H9 (cell line): ENCODE measurements around the gene PAPOLA. TPM values are rescaled to one million over a fixed set of nuclear protein-coding genes. Genes with fewer than 3 reads are reported as not detected.

Experiments used
- DNase-seq: peaks from one replicate; pipeline ENCODE4 v3.0.0-alpha.2; 2017
- H2AFZ ChIP-seq: one replicate; pipeline ENCODE4 v1.6.1; 2013; ENCODE audit warnings: mild to moderate bottlenecking, low read length, control low read depth, moderate library complexity
- H2AK5ac ChIP-seq: 2 replicates; pipeline ENCODE4 v1.6.1; 2013; ENCODE audit warnings: low read length, control low read depth, mixed read lengths; ENCODE audit not compliant: insufficient read length
- H2BK120ac ChIP-seq: one replicate; pipeline ENCODE4 v1.6.1; 2013; ENCODE audit warnings: low read depth, mild to moderate bottlenecking, low read length, control low read depth, inconsistent platforms; ENCODE audit not compliant: poor library complexity, severe bottlenecking
- H2BK12ac ChIP-seq: 2 replicates; pipeline ENCODE4 v1.6.1; 2013; ENCODE audit warnings: low read length, control low read depth, mixed read lengths, low read depth; ENCODE audit not compliant: insufficient read length
- H2BK15ac ChIP-seq: 2 replicates; pipeline ENCODE4 v1.6.1; 2013; ENCODE audit warnings: low read depth, low read length, control low read depth
- H2BK20ac ChIP-seq: one replicate; pipeline ENCODE4 v1.6.1; 2013; ENCODE audit warnings: low read depth, mild to moderate bottlenecking, low read length, control low read depth, inconsistent platforms; ENCODE audit not compliant: poor library complexity, severe bottlenecking
- H2BK5ac ChIP-seq: 2 replicates; pipeline ENCODE4 v1.6.1; 2013; ENCODE audit warnings: low read length, control low read depth, mixed read lengths; ENCODE audit not compliant: insufficient read length
- H3K14ac ChIP-seq: 2 replicates; pipeline ENCODE4 v1.6.1; 2013; ENCODE audit warnings: low read length, control low read depth; ENCODE audit not compliant: insufficient read depth
- H3K18ac ChIP-seq: 2 replicates; pipeline ENCODE4 v1.6.1; 2013; ENCODE audit warnings: low read depth, mild to moderate bottlenecking, mixed read lengths, low read length, control low read depth; ENCODE audit not compliant: insufficient read length
- H3K23ac ChIP-seq: 2 replicates; pipeline ENCODE4 v1.6.1; 2013; ENCODE audit warnings: low read length, control low read depth, mixed read lengths, low read depth; ENCODE audit not compliant: insufficient read length
- H3K23me2 ChIP-seq: 2 replicates; pipeline ENCODE4 v1.6.1; 2013; ENCODE audit warnings: low read depth, mild to moderate bottlenecking, mixed read lengths, low read length, control low read depth; ENCODE audit not compliant: insufficient read length, poor library complexity, severe bottlenecking
- H3K27ac ChIP-seq: 2 replicates; pipeline ENCODE4 v1.5.1; 2013; ENCODE audit warnings: low read length, control low read depth, mixed read lengths, low read depth; ENCODE audit not compliant: insufficient read length
- H3K27me3 ChIP-seq: 2 replicates; pipeline ENCODE4 v1.6.1; 2013; ENCODE audit warnings: low read length, control low read depth, inconsistent platforms; ENCODE audit not compliant: insufficient read depth
- H3K4ac ChIP-seq: 2 replicates; pipeline ENCODE4 v1.6.1; 2013; ENCODE audit warnings: low read depth, mild to moderate bottlenecking, control low read depth, inconsistent platforms, low read length, moderate library complexity
- H3K4me1 ChIP-seq: 2 replicates; pipeline ENCODE4 v1.6.1; 2013; ENCODE audit warnings: low read length, control low read depth, inconsistent platforms; ENCODE audit not compliant: insufficient read depth
- H3K4me2 ChIP-seq: 2 replicates; pipeline ENCODE4 v1.6.1; 2013; ENCODE audit warnings: low read length, control low read depth, mixed read lengths; ENCODE audit not compliant: insufficient read length, insufficient read depth
- H3K56ac ChIP-seq: 2 replicates; pipeline ENCODE4 v1.6.1; 2013; ENCODE audit warnings: low read depth, mild to moderate bottlenecking, mixed read lengths, low read length, control low read depth; ENCODE audit not compliant: insufficient read length
- H3K79me1 ChIP-seq: 2 replicates; pipeline ENCODE4 v1.6.1; 2013; ENCODE audit warnings: low read depth, mild to moderate bottlenecking, moderate library complexity, low read length, control low read depth, inconsistent platforms; ENCODE audit not compliant: insufficient read depth, poor library complexity, severe bottlenecking
- H3K79me2 ChIP-seq: 2 replicates; pipeline ENCODE4 v1.6.1; 2013; ENCODE audit warnings: low read length, control low read depth, inconsistent platforms; ENCODE audit not compliant: insufficient read depth
- H3K9ac ChIP-seq: 2 replicates; pipeline ENCODE4 v1.6.1; 2013; ENCODE audit warnings: low read length, control low read depth, mixed read lengths; ENCODE audit not compliant: insufficient read length; ENCODE audit errors: extremely low read depth
- H3K9me3 ChIP-seq: one replicate; pipeline ENCODE4 v1.6.1; 2013; ENCODE audit warnings: low read depth, low read length, inconsistent platforms; ENCODE audit not compliant: control insufficient read depth
- H3T11ph ChIP-seq: one replicate; pipeline ENCODE4 v1.6.1; 2013; ENCODE audit warnings: mild to moderate bottlenecking, low read length, control low read depth, inconsistent platforms
- H4K20me1 ChIP-seq: one replicate; pipeline ENCODE4 v1.6.1; 2013; ENCODE audit not compliant: control insufficient read depth, insufficient read length, insufficient read depth
- H4K5ac ChIP-seq: 2 replicates; pipeline ENCODE4 v1.6.1; 2013; ENCODE audit warnings: low read depth, mild to moderate bottlenecking, mixed read lengths, low read length, control low read depth; ENCODE audit not compliant: insufficient read length
- H4K8ac ChIP-seq: replicated peaks from 2 replicates; pipeline ENCODE4 v1.6.1; 2013; ENCODE audit warnings: low read length, control low read depth, mixed read lengths, low read depth; ENCODE audit not compliant: insufficient read length
- H4K91ac ChIP-seq: 2 replicates; pipeline ENCODE4 v1.6.1; 2013; ENCODE audit warnings: low read depth, mild to moderate bottlenecking, moderate library complexity, mixed read lengths, low read length, control low read depth; ENCODE audit not compliant: insufficient read length
- H3K27ac Mint-ChIP-seq, 3 experiments: 2 replicates in 2 of 3; 3 replicates in 1 of 3; pipeline ENCODE4 v1.8.0; 2020 to 2021; ENCODE audit warnings: mixed read lengths in 3 of 3, mild to moderate bottlenecking in 1 of 3, moderate library complexity in 1 of 3
- H3K27me3 Mint-ChIP-seq: 2 replicates; pipeline ENCODE4 v1.8.0; 2021; ENCODE audit warnings: low read depth, mild to moderate bottlenecking, moderate library complexity, mixed read lengths
- H3K36me3 Mint-ChIP-seq, 3 experiments: 2 replicates in 2 of 3; 3 replicates in 1 of 3; pipeline ENCODE4 v1.8.0; 2020 to 2021; ENCODE audit warnings: low read depth in 3 of 3, mixed read lengths in 3 of 3; ENCODE audit not compliant: insufficient read depth in 1 of 3
- H3K4me1 Mint-ChIP-seq, 2 experiments: 2 replicates each; pipeline ENCODE4 v1.8.0; 2020; ENCODE audit warnings: mixed read lengths in 2 of 2
- H3K4me3 Mint-ChIP-seq, 2 experiments: 2 replicates in 1 of 2; 3 replicates in 1 of 2; pipeline ENCODE4 v1.8.0; 2020 to 2021; ENCODE audit warnings: mild to moderate bottlenecking in 2 of 2, mixed read lengths in 2 of 2, moderate library complexity in 1 of 2
- H3K9me3 Mint-ChIP-seq, 2 experiments: 2 replicates in 1 of 2; 3 replicates in 1 of 2; pipeline ENCODE4 v1.8.0; 2020; ENCODE audit warnings: mild to moderate bottlenecking in 2 of 2, mixed read lengths in 2 of 2, moderate library complexity in 1 of 2
- WGBS: extraction: QIAGEN DNeasy Blood & Tissue Kit; methylation state at CpG from one replicate; pipeline ENCODE4 v1.1.7; 2013; ENCODE audit warnings: missing lambda C conversion rate, low lambda C conversion rate, mixed read lengths; ENCODE audit not compliant: insufficient read length; ENCODE audit errors: extremely low coverage; 5-methylcytosine and 5-hydroxymethylcytosine counted together
- total RNA-seq: library from RNA; stranded (reverse); gene quantifications from 2 replicates; pipeline ENCODE4 v1.2.1, GENCODE V29; 2021
- TF ChIP-seq, protein P1 (sequence below): fragments of 200-600 bp; sonication (generic); conservative IDR thresholded peaks from 3 replicates; pipeline ENCODE4 v1.8.0; 2021; ENCODE audit warnings: antibody characterized with exemption, mild to moderate bottlenecking

The PAPOLA gene
- total RNA-seq, 1 experiment from 2014 or later = 188 TPM

DNA sequence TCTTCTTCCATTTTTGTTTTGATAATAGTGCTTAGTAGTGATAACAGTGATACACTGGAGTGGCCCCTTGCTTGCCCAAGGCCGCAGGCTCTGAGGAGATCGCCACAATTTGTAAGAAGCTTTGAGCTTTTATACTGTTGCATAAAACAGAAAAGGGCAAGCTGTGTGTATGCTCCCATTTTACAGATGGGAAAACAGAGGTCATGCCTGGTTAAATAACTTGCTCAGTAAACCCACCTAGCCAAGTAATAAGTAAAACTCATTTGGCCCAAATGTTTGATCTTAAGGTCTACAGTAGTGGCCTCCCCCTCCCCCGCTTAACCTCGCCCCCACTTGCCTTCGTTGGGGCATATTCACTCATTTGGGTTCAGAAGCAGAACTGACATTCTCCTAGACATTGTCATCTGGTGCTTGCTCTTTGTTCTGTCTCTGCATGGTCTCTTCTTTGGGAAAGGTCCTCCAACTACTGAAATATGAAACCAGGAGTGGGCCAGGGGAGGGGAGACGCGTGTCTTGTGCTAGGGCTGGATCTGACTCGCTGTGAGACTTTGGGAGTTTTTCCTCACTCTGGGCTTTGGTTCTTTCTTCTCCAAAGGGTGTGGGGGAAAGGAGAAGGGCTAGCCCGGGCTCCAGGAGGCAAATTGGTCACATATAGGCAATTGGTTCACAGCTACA lies 88.1 kb downstream of the PAPOLA start:
- H3K36me3 Mint-ChIP-seq = no peaks in the 10 kb centered on the region
- Histone ChIP-seq H4K91ac (no peak overlapping the region), H2BK15ac (no peak overlapping the region), H2AFZ (no peak overlapping the region), H4K5ac (no peak overlapping the region), H3T11ph (no peak overlapping the region), H2BK120ac (no peak overlapping the region), H2BK20ac (no peak overlapping the region), H3K79me1 (no peaks in the 10 kb centered on the region), H3K4ac (no peak overlapping the region), H3K79me2 (no peaks in the 10 kb centered on the region), H3K4me1 (no peaks in the 10 kb centered on the region), H3K56ac (no peak overlapping the region), H3K9me3 (no peaks in the 10 kb centered on the region), H3K4me2 (no peak overlapping the region), H2BK5ac (no peak overlapping the region), H2AK5ac (no peak overlapping the region), H3K18ac (no peak overlapping the region), H4K8ac (no peak overlapping the region), H2BK12ac (no peak overlapping the region), H3K23me2 (peaks cover 7% of the 10 kb centered on the region), H3K14ac (no peak overlapping the region), H4K20me1 (no peaks in the 10 kb centered on the region), H3K23ac (no peak overlapping the region), H3K27ac (no peak overlapping the region), H3K27me3 (no peaks in the 10 kb centered on the region; the same call in 1 of the 2 replicates), H3K9ac (no peak overlapping the region)
- TF ChIP-seq, protein P1, sequence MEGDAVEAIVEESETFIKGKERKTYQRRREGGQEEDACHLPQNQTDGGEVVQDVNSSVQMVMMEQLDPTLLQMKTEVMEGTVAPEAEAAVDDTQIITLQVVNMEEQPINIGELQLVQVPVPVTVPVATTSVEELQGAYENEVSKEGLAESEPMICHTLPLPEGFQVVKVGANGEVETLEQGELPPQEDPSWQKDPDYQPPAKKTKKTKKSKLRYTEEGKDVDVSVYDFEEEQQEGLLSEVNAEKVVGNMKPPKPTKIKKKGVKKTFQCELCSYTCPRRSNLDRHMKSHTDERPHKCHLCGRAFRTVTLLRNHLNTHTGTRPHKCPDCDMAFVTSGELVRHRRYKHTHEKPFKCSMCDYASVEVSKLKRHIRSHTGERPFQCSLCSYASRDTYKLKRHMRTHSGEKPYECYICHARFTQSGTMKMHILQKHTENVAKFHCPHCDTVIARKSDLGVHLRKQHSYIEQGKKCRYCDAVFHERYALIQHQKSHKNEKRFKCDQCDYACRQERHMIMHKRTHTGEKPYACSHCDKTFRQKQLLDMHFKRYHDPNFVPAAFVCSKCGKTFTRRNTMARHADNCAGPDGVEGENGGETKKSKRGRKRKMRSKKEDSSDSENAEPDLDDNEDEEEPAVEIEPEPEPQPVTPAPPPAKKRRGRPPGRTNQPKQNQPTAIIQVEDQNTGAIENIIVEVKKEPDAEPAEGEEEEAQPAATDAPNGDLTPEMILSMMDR = no peak
- H3K4me1 Mint-ChIP-seq = peaks cover 8 to 14% of the 10 kb centered on the region in 2 experiments
- H3K4me3 Mint-ChIP-seq = no peak overlapping the region
- no CpG with 5 or more reads among the region's 9 CpGs for WGBS
- H3K27ac Mint-ChIP-seq = peak overlapping the region in 1 of 3 experiments; percentile 33; a peak in 1 of 7 replicates
- peaks cover 34% of the 10 kb centered on the region for H3K27me3 Mint-ChIP-seq
- H3K9me3 Mint-ChIP-seq = no peaks in the 10 kb centered on the region
- DNase-seq = peak; percentile 23
